HEK293 (cell line): ENCODE data around the gene ICE1.

Source experiments
- CTCF ChIP-seq: fragments of 450-650 bp; formaldehyde crosslinking; IDR thresholded peaks from 2 replicates; pipeline ENCODE4 v1.5.1; 2016; ENCODE audit warnings: missing biosample characterization, missing genetic modification characterization
- INSM2 ChIP-seq: fragments of 450-650 bp; formaldehyde crosslinking; IDR thresholded peaks from 2 replicates; pipeline ENCODE4 v1.5.1; 2016; ENCODE audit warnings: missing biosample characterization, missing genetic modification characterization
- KLF10 ChIP-seq: fragments of 450-650 bp; IDR thresholded peaks from 2 replicates; pipeline ENCODE4 v1.5.1; 2018; ENCODE audit warnings: missing biosample characterization, mild to moderate bottlenecking, missing genetic modification characterization
- MEIS1 ChIP-seq: sonication (generic); formaldehyde crosslinking; IDR thresholded peaks from 2 replicates; pipeline ENCODE4 v1.8.1; 2022; ENCODE audit warnings: missing genetic modification reagents, mild to moderate bottlenecking, borderline replicate concordance
- PATZ1 ChIP-seq: fragments of 450-650 bp; formaldehyde crosslinking; IDR thresholded peaks from 2 replicates; pipeline ENCODE4 v1.5.1; 2016; ENCODE audit warnings: missing biosample characterization, missing genetic modification characterization
- PBX3 ChIP-seq: sonication (generic); formaldehyde crosslinking; IDR thresholded peaks from 2 replicates; pipeline ENCODE4 v1.8.1; 2022; ENCODE audit warnings: mild to moderate bottlenecking, moderate library complexity, missing genetic modification reagents
- ZFP3 ChIP-seq: fragments of 450-650 bp; formaldehyde crosslinking; IDR thresholded peaks from 2 replicates; pipeline ENCODE4 v1.5.1; 2016; ENCODE audit warnings: low read depth, missing biosample characterization, missing genetic modification characterization
- ZNF223 ChIP-seq: fragments of 450-650 bp; formaldehyde crosslinking; IDR thresholded peaks from 2 replicates; pipeline ENCODE4 v1.5.1; 2016; ENCODE audit warnings: missing biosample characterization, missing genetic modification characterization
- ZNF239 ChIP-seq: fragments of 450-650 bp; formaldehyde crosslinking; IDR thresholded peaks from 2 replicates; pipeline ENCODE4 v1.5.1; 2016; ENCODE audit warnings: missing biosample characterization, missing genetic modification characterization
- ZNF341 ChIP-seq: fragments of 450-650 bp; formaldehyde crosslinking; IDR thresholded peaks from 2 replicates; pipeline ENCODE4; 2016; ENCODE audit warnings: low read depth, missing biosample characterization, missing genetic modification characterization
- ZNF600 ChIP-seq: fragments of 450-650 bp; formaldehyde crosslinking; IDR thresholded peaks from 2 replicates; pipeline ENCODE4 v1.5.1; 2016; ENCODE audit warnings: missing biosample characterization, missing genetic modification characterization
- ZNF776 ChIP-seq: fragments of 450-650 bp; formaldehyde crosslinking; IDR thresholded peaks from 2 replicates; pipeline ENCODE4 v1.5.0; 2017; ENCODE audit warnings: missing biosample characterization, missing genetic modification characterization, borderline replicate concordance

DNA sequence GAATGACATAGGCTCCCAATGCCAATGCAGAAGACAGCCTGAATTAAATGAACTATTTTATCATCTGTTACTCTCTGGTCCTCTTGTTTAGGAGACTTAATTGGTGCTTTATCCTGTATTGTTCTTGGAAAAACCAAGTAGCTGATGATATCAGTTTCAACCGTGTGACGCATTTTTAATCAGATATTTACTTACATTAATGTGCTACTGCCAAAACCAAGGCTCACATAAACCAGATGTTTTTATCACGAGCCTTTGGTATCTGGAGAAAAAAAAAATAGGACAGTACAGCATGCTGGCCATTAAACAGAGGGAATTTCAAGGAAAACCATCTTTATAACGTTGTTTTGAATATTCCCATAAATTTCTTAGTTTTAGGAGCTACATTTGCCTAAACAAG is 90.1 kb downstream of the ICE1 start:
- TF ChIP-seq ZNF223 (tag by site-specific recombination) (no peak), CTCF (tag by site-specific recombination) (no peak), MEIS1 (no peak), ZNF341 (no peak), ZFP3 (tag by site-specific recombination) (no peak), PBX3 (CRISPR knock-in tag) (no peak), ZNF776 (no peak), KLF10 (tag by site-specific recombination) (no peak), ZNF600 (no peak), PATZ1 (tag by site-specific recombination) (no peak), ZNF239 (tag by site-specific recombination) (no peak), INSM2 (tag by site-specific recombination) (no peak)
